ENCODE results near the gene HRH4.
A peak's percentile ranks its signal among the peaks of the same experiment; 100 is the strongest.

The HRH4 gene

DNA sequence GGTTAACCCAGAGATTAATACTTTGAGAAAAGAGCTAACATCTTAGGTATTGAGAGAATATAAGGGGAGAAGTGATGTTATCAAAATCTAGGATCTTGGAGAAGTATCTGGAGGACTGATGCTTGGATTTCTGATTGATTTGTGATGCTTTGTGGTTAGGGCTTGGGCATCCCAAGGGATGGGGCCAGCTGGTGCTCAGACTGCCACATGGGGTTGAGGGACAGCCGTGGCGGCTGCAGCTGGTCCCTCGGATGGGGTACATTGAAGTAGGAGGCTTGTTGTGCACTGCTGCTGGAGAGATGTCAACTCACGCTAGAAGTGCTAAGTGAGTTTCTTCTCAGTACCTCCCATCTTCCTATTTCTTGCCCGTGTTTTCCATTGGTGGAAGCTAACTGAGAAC is 22.4 kb downstream of the HRH4 start:
- DNase-seq (ENCODE audit: insufficient read length, low spot score) (no peak), FAIRE-seq (no peak)
- TF ChIP-seq POLR2A (IDR thresholded peaks at IDR 0.05; ENCODE audit: low read depth, low read length) = no peak
- TF ChIP-seq SPI1 (IDR thresholded peaks at IDR 0.05; ENCODE audit: low read depth, low read length) = no peak
- TF ChIP-seq POU2F2 (IDR thresholded peaks at IDR 0.05; ENCODE audit: low read depth, low read length) = no peak
- TF ChIP-seq PAX5 (IDR thresholded peaks at IDR 0.05; ENCODE audit: insufficient read depth, low read length, severe bottlenecking) = no peak
- TF ChIP-seq TAF1 (IDR thresholded peaks at IDR 0.05; ENCODE audit: low read depth, low read length) = no peak
- TF ChIP-seq POLR2AphosphoS5 (IDR thresholded peaks at IDR 0.05; ENCODE audit: low read depth, low read length) = no peak

DNA sequence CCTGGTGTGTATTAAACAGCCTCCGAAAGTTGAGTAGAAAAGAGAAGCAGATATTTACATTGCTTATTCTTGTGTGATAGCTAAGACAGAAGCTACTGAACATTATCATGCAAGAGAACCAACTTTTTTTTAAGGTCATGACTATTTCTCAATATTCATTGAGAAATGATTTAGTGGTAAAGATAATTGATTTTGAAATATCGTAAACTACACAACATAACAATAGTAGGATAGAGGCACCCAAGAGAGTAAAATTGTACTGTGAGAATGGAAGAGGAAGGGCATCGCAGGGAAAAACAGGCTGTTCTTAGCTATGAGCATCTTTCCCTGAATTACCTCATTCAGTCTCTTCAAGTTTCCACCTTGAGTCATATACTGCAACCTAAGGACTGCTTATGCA is 25.2 kb downstream of the HRH4 start:
- FAIRE-seq = no peak
- no peak for TF ChIP-seq POLR2AphosphoS5 (IDR thresholded peaks at IDR 0.05; ENCODE audit: low read depth, low read length)
- no peak for TF ChIP-seq SPI1 (IDR thresholded peaks at IDR 0.05; ENCODE audit: low read depth, low read length)
- TF ChIP-seq PAX5 (IDR thresholded peaks at IDR 0.05; ENCODE audit: insufficient read depth, low read length, severe bottlenecking) = no peak
- TF ChIP-seq TAF1 (IDR thresholded peaks at IDR 0.05; ENCODE audit: low read depth, low read length) = no peak

GRCh38 chr18:24486684-24487083 is 26.2 kb downstream of the HRH4 start:
- FAIRE-seq (no peak), DNase-seq (ENCODE audit: insufficient read length, low spot score) (no peak)
- TF ChIP-seq SPI1 (IDR thresholded peaks at IDR 0.05; ENCODE audit: low read depth, low read length) (no peak), POLR2AphosphoS5 (IDR thresholded peaks at IDR 0.05; ENCODE audit: low read depth, low read length) (no peak), POLR2A (IDR thresholded peaks at IDR 0.05; ENCODE audit: low read depth, low read length) (no peak), POU2F2 (IDR thresholded peaks at IDR 0.05; ENCODE audit: low read depth, low read length) (no peak), PAX5 (IDR thresholded peaks at IDR 0.05; ENCODE audit: insufficient read depth, low read length, severe bottlenecking) (no peak), TAF1 (IDR thresholded peaks at IDR 0.05; ENCODE audit: low read depth, low read length) (no peak)

More for the DNA sequence above, 25.2 kb downstream of the HRH4 start:
- DNase-seq (ENCODE audit: insufficient read length, low spot score) = no peak

GRCh38 chr18:24488824-24489493 is 28.5 kb downstream of the HRH4 start:
- FAIRE-seq (no peak), DNase-seq (ENCODE audit: insufficient read length, low spot score) (peak; percentile 33)
- TF ChIP-seq POLR2A (IDR thresholded peaks at IDR 0.05; ENCODE audit: low read depth, low read length) (no peak), TAF1 (IDR thresholded peaks at IDR 0.05; ENCODE audit: low read depth, low read length) (no peak), POU2F2 (IDR thresholded peaks at IDR 0.05; ENCODE audit: low read depth, low read length) (no peak), POLR2AphosphoS5 (IDR thresholded peaks at IDR 0.05; ENCODE audit: low read depth, low read length) (no peak), PAX5 (IDR thresholded peaks at IDR 0.05; ENCODE audit: insufficient read depth, low read length, severe bottlenecking) (no peak), SPI1 (IDR thresholded peaks at IDR 0.05; ENCODE audit: low read depth, low read length) (no peak)

DNA sequence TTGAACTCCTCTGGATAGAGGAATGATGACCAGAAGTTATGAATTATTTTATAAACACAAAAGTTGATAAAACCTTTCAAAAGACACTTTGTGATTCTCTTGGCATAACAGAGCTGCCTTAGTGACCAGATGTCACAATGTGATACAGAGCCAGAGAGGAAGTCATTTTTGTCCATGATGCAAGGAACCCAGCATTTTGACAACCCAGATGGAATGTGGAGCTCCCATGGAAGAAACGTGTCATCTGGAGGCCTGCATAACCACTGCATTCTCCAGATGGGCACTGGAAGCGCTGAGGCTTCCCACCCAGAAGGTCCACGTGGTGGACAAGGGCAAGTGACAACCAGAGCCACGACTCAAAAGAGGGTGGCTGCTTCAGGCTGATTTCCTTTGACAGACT is 30.1 kb downstream of the HRH4 start:
- no peak for DNase-seq (ENCODE audit: insufficient read length, low spot score)
- FAIRE-seq = no peak

GRCh38 chr18:24491927-24492834 is 31.7 kb downstream of the HRH4 start:
- no peak for DNase-seq (ENCODE audit: insufficient read length, low spot score)
- peak; percentile 33; the same call in 1 of the 2 replicates for TF ChIP-seq SPI1 (IDR thresholded peaks at IDR 0.05; ENCODE audit: low read depth, low read length)
- TF ChIP-seq POLR2AphosphoS5 (IDR thresholded peaks at IDR 0.05; ENCODE audit: low read depth, low read length) = no peak
- TF ChIP-seq PAX5 (IDR thresholded peaks at IDR 0.05; ENCODE audit: insufficient read depth, low read length, severe bottlenecking) = peak; percentile 78
- no peak for TF ChIP-seq TAF1 (IDR thresholded peaks at IDR 0.05; ENCODE audit: low read depth, low read length)
- 0 out of 2 replicates have a peak, but pooled peaks have one; percentile 8 for TF ChIP-seq POU2F2 (IDR thresholded peaks at IDR 0.05; ENCODE audit: low read depth, low read length)
- TF ChIP-seq POLR2A (IDR thresholded peaks at IDR 0.05; ENCODE audit: low read depth, low read length) = no peak
- peak; percentile 40 for FAIRE-seq

More for the DNA sequence above, 30.1 kb downstream of the HRH4 start:
- no peak for TF ChIP-seq POLR2AphosphoS5 (IDR thresholded peaks at IDR 0.05; ENCODE audit: low read depth, low read length)
- no peak for TF ChIP-seq POU2F2 (IDR thresholded peaks at IDR 0.05; ENCODE audit: low read depth, low read length)
- no peak for TF ChIP-seq SPI1 (IDR thresholded peaks at IDR 0.05; ENCODE audit: low read depth, low read length)

GRCh38 chr18:24494586-24494985 is 34.1 kb downstream of the HRH4 start:
- DNase-seq (ENCODE audit: insufficient read length, low spot score) (no peak), FAIRE-seq (no peak)
- no peak for TF ChIP-seq SPI1 (IDR thresholded peaks at IDR 0.05; ENCODE audit: low read depth, low read length)
- TF ChIP-seq POLR2A (IDR thresholded peaks at IDR 0.05; ENCODE audit: low read depth, low read length) = no peak
- no peak for TF ChIP-seq PAX5 (IDR thresholded peaks at IDR 0.05; ENCODE audit: insufficient read depth, low read length, severe bottlenecking)
- TF ChIP-seq POLR2AphosphoS5 (IDR thresholded peaks at IDR 0.05; ENCODE audit: low read depth, low read length) = no peak
- no peak for TF ChIP-seq POU2F2 (IDR thresholded peaks at IDR 0.05; ENCODE audit: low read depth, low read length)
- no peak for TF ChIP-seq TAF1 (IDR thresholded peaks at IDR 0.05; ENCODE audit: low read depth, low read length)

- FAIRE-seq (no peak), DNase-seq (ENCODE audit: insufficient read length, low spot score) (no peak)
- no peak for TF ChIP-seq SPI1 (IDR thresholded peaks at IDR 0.05; ENCODE audit: low read depth, low read length)
- TF ChIP-seq PAX5 (IDR thresholded peaks at IDR 0.05; ENCODE audit: insufficient read depth, low read length, severe bottlenecking) = no peak
- TF ChIP-seq POLR2AphosphoS5 (IDR thresholded peaks at IDR 0.05; ENCODE audit: low read depth, low read length) = no peak
- TF ChIP-seq TAF1 (IDR thresholded peaks at IDR 0.05; ENCODE audit: low read depth, low read length) = no peak
- TF ChIP-seq POU2F2 (IDR thresholded peaks at IDR 0.05; ENCODE audit: low read depth, low read length) = no peak
- TF ChIP-seq POLR2A (IDR thresholded peaks at IDR 0.05; ENCODE audit: low read depth, low read length) = no peak
Observed at GRCh38 chr18:24497031-24497754, 36.8 kb downstream of the HRH4 start.

DNA sequence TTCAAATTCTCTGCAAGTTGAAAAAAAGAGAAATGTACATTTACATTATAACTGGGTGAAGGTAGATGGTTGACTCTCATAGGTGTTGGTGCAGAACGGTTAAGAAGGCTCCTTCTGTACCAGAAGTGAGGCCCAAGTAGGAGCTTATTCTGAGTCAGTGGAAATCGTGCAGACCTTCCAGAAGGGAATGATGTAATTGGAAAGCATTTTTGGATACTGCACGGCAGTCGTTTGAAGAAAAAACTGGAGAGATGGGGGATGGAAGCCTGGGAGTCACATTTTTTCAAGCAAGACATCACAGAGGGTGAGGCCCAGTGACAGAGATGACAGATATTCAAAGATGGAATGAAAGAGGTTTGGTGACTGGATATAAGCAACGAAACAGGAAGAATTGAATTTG is 39.4 kb downstream of the HRH4 start:
- no peak for TF ChIP-seq SPI1 (IDR thresholded peaks at IDR 0.05; ENCODE audit: low read depth, low read length)
- TF ChIP-seq PAX5 (IDR thresholded peaks at IDR 0.05; ENCODE audit: insufficient read depth, low read length, severe bottlenecking) = no peak
- TF ChIP-seq POU2F2 (IDR thresholded peaks at IDR 0.05; ENCODE audit: low read depth, low read length) = no peak
- no peak for TF ChIP-seq TAF1 (IDR thresholded peaks at IDR 0.05; ENCODE audit: low read depth, low read length)
- no peak for TF ChIP-seq POLR2AphosphoS5 (IDR thresholded peaks at IDR 0.05; ENCODE audit: low read depth, low read length)
- TF ChIP-seq POLR2A (IDR thresholded peaks at IDR 0.05; ENCODE audit: low read depth, low read length) = no peak
- no peak for DNase-seq (ENCODE audit: insufficient read length, low spot score)
- no peak for FAIRE-seq
